GM21360 (cell line): ENCODE data around the gene ANKRD40CL.

Source experiments
- ATAC-seq: cut with Tn5 transposase; IDR thresholded peaks from one replicate; pipeline ENCODE4 v1.9.1; 2021; ENCODE audit warnings: mild to moderate bottlenecking, moderate library complexity; ENCODE audit not compliant: unreplicated experiment

The ANKRD40CL gene

DNA sequence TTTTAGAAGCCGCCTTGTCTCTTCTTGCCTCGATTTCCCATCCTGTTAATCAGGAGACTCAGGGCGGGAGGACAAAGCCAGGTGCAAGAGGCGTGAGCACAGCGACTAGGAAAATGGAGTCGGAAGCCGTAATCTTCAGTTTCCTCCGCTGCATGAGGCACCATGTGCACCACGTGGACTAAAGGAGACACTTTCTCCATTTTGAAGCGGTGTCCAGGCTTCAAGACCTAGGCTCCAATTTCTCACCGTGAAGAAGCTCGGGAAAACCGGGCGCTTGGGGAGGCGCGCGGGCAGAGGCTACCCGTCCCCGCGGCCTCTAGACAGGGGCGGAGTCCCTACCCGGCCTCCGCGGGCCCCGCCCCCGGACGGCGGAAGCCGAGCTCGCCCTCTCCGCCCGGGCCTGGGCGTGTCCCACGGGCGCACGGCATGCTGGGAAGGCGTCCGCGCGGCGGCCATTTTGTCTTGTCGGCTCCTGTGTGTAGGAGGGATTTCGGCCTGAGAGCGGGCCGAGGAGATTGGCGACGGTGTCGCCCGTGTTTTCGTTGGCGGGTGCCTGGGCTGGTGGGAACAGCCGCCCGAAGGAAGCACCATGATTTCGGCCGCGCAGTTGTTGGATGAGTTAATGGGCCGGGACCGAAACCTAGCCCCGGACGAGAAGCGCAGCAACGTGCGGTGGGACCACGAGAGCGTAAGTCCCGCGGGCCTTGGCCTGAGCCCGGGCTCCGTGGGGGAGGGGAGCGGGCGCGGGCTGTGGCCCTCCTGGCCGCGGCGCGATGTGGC is 48.0 kb downstream of the ANKRD40CL start, which contains the start of gene LUC7L3:
TSS of gene LUC7L3 (plus strand) at position 460 of the 780 bp plus-strand sequence. CDS start at position 590, 130 bp downstream.
- ATAC-seq = peak; percentile 87

DNA sequence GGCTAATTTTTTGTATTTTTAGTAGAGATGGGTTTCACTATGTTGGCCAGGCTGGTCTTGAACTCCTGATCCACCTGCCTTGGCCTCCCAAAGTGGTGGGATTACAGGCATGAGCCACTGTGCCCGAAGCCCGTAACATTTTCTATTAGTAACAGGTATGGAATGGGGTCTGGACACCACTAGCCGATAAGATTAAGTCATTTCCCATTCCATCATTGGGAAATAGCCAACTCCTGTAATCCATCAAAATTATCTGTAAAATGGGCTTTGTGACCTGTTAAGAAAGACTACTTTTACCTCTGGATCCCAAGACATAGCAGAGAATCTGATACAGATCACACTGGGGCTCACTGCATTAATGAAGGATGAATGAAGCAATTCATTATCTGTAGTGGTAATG is 51.8 kb downstream of the ANKRD40CL start:
- no peak for ATAC-seq

DNA sequence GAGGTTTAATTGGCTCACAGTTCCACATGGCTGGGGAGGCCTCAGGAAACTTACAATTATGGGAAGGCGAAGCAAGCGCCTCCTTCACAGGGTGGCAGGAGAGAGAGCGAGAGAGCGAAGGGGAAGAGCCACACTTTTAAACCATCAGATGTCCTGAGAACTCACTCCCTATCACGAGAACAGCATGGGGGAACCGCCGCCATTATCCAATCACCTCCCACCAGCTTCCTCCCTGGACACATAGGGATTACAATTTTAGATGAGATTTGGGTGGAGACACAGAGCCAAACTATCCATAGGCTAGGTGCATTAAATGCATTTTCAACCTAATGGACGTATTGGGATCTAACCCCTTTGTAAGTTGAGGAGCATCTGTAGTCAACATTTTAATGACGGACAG is 54.7 kb downstream of the ANKRD40CL start:
- ATAC-seq = no peak
